GM12873 (cell line): ENCODE results near the gene SMG7.

Source experiments
- CTCF ChIP-seq: IDR thresholded peaks from 2 replicates; pipeline ENCODE4 v1.5.1; 2012; ENCODE audit warnings: low read depth, mild to moderate bottlenecking, moderate library complexity, low read length, control low read depth; ENCODE audit not compliant: insufficient read depth; ENCODE audit errors: missing control alignments

SMG7 gene

GRCh38 chr1:183512450-183512849 is 40.2 kb downstream of the SMG7 start:
- no peak for TF ChIP-seq CTCF

DNA sequence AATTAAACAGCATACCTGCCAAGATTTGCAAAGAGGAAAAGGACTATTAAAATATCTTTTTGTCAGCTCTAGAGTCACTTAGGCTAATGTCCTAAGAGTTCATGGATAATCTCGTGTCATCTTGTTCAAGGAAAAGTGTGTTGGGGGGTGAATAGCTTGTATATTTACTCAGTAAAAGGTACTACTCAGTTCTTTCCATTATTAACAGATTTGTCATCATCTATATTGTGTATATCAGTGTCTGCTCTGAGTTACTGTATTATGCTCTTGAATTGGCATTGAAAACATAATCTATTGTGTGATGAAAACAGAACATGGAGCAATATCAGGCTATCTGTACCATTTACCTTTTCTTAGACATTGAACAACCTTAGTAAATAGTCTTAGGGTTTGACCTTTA is 41.9 kb downstream of the SMG7 start:
- no peak for TF ChIP-seq CTCF

GRCh38 chr1:183515002-183515689 is 42.8 kb downstream of the SMG7 start:
- no peak for TF ChIP-seq CTCF

DNA sequence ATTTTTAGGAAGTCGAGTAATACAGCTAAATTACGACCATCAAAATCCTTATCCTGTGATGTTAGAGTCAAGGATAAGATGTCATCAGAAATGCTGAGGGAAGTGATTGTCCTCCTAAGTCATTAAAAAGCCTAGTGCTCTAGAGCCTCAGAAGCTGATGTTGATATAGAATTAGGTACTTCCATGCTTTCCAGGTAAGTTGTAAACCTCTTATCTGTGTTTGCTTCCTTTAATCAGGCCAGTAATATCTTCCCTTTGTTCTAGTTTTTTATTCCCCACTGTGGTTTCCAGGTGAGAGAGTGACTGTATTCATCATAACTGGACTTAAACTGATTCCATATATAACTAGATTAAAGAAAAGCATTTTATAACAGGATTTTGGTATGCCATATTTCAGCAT is 44.4 kb downstream of the SMG7 start:
- no peak for TF ChIP-seq CTCF

- TF ChIP-seq CTCF = no peak
These were observed 45.1 kb downstream of the SMG7 start for GRCh38 chr1:183517401-183517800.

DNA sequence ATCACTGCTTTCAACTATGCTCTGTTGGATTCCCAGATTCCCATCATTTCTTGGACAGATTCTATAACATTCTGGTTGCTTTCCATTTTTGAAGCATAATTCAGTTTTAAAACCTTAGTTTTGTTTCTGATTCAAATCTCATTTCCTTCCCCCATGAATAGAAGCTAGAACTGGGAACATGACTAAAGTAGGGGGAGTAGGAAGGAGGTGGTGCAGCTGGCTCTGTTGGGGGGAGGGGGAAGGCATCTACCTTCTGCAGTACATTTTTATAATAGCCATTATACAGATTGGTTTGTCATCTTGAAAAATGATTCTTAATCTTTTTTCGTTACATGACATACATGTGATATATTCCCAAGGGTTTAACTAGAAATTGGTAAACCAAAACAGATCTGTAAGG is 48.1 kb downstream of the SMG7 start:
- TF ChIP-seq CTCF = no peak

GRCh38 chr1:183522104-183522503 is 49.8 kb downstream of the SMG7 start:
- no peak for TF ChIP-seq CTCF
